ENCODE measurements around the gene ZNF133. TPM values are rescaled to one million over a fixed set of nuclear protein-coding genes. Genes with fewer than 3 reads are reported as not detected.

Gene ZNF133
- total and polyA plus RNA-seq, 2 experiments from 2014 or later = 9.4 to 15.1 TPM

DNA sequence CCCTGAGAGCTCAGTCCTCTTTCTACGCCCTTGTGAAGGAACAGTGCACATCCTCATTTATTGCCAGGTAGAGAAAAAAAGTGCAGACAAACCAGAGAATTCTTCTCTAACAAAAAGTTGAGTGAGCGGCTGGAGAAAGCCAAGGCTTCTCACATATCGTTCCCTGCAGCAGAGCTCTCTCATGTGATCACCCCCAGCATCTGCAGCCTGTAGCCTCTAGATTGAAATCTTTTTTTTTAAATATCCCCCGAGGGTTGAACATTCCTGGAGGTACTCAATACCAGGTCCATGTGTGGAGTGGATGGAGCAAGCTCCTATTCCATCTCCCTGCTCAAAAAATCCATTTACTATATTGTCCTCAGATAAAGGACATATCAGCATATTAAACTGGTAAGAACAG is 22.9 kb upstream of the ZNF133 start (continued):
- TF ChIP-seq, protein P1, sequence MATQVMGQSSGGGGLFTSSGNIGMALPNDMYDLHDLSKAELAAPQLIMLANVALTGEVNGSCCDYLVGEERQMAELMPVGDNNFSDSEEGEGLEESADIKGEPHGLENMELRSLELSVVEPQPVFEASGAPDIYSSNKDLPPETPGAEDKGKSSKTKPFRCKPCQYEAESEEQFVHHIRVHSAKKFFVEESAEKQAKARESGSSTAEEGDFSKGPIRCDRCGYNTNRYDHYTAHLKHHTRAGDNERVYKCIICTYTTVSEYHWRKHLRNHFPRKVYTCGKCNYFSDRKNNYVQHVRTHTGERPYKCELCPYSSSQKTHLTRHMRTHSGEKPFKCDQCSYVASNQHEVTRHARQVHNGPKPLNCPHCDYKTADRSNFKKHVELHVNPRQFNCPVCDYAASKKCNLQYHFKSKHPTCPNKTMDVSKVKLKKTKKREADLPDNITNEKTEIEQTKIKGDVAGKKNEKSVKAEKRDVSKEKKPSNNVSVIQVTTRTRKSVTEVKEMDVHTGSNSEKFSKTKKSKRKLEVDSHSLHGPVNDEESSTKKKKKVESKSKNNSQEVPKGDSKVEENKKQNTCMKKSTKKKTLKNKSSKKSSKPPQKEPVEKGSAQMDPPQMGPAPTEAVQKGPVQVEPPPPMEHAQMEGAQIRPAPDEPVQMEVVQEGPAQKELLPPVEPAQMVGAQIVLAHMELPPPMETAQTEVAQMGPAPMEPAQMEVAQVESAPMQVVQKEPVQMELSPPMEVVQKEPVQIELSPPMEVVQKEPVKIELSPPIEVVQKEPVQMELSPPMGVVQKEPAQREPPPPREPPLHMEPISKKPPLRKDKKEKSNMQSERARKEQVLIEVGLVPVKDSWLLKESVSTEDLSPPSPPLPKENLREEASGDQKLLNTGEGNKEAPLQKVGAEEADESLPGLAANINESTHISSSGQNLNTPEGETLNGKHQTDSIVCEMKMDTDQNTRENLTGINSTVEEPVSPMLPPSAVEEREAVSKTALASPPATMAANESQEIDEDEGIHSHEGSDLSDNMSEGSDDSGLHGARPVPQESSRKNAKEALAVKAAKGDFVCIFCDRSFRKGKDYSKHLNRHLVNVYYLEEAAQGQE (IDR thresholded peaks at IDR 0.05; ENCODE audit: unreplicated experiment) = no peak
- TF ChIP-seq CREB1 (CRISPR knock-in tag; IDR thresholded peaks at IDR 0.05; ENCODE audit: low read depth) (no peak), ZNF331 (CRISPR knock-in tag; IDR thresholded peaks at IDR 0.05; ENCODE audit: low read depth) (no peak), ZNF114 (CRISPR knock-in tag; IDR thresholded peaks at IDR 0.05) (no peak), JUNB (IDR thresholded peaks at IDR 0.05; ENCODE audit: unreplicated experiment) (no peak), EZH2 (IDR thresholded peaks at IDR 0.05; ENCODE audit: low read depth, unreplicated experiment) (no peak)
- TF ChIP-seq, protein P2, sequence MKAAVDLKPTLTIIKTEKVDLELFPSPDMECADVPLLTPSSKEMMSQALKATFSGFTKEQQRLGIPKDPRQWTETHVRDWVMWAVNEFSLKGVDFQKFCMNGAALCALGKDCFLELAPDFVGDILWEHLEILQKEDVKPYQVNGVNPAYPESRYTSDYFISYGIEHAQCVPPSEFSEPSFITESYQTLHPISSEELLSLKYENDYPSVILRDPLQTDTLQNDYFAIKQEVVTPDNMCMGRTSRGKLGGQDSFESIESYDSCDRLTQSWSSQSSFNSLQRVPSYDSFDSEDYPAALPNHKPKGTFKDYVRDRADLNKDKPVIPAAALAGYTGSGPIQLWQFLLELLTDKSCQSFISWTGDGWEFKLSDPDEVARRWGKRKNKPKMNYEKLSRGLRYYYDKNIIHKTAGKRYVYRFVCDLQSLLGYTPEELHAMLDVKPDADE (IDR thresholded peaks at IDR 0.05) = no peak

DNA sequence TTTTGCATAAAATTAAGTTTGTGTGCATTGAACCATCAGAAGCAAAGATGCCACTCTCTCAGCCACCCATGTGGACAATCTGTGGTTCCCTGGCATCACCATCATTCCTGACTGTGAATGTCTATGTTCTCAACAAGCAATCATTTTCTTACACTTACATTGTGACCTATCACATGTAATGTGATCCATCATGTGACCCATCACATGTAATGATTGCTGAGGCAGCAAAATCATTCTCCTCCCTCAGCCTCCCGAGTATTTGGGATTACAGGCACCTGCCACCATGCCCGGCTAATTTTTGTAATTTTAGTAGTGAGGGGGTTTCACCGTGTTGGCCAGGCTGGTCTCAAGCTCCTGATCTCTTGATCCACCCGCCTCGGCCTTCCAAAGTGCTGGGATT is 22.0 kb upstream of the ZNF133 start:
- Histone ChIP-seq H3F3A (replicated peaks; ENCODE audit: low read depth) (no peaks in the 10 kb centered on the region), H3K4me3 (no peak overlapping the region), H3K4me1 (ENCODE audit: insufficient read depth) (no peaks in the 10 kb centered on the region), H4K20me1 (replicated peaks; ENCODE audit: insufficient read depth) (no peaks in the 10 kb centered on the region), H3K27ac (ENCODE audit: low read depth) (no peak overlapping the region), H2AFZ (no peak overlapping the region), H3K27me3 (ENCODE audit: insufficient read depth) (no peaks in the 10 kb centered on the region), H3K36me3 (ENCODE audit: insufficient read depth) (no peaks in the 10 kb centered on the region), H3K4me2 (no peak overlapping the region), H3K79me2 (replicated peaks; ENCODE audit: insufficient read depth) (no peaks in the 10 kb centered on the region), H3K9me2 (ENCODE audit: insufficient read depth) (no peaks in the 10 kb centered on the region)
- Mint-ChIP-seq H3K36me3 (ENCODE audit: low read depth) (no peaks in the 10 kb centered on the region), H3K4me3 (no peak overlapping the region), H3K9me3 (no peaks in the 10 kb centered on the region), H3K27ac (no peak overlapping the region), H3K27me3 (ENCODE audit: insufficient read depth, low read depth, poor library complexity) (no peaks in the 10 kb centered on the region), H3K4me1 (peaks cover 5% of the 10 kb centered on the region; the same call in 2 of the 3 replicates)
- no peak for DNase-seq (ENCODE audit: low spot score)
- no peak for ATAC-seq
- no peak for TF ChIP-seq NANOG (IDR thresholded peaks at IDR 0.05; ENCODE audit: borderline replicate concordance)
- TF ChIP-seq, protein P2 (IDR thresholded peaks at IDR 0.05) = no peak
- TF ChIP-seq ZNF331 (CRISPR knock-in tag; IDR thresholded peaks at IDR 0.05; ENCODE audit: low read depth) = no peak
- no peak for TF ChIP-seq JUNB (IDR thresholded peaks at IDR 0.05; ENCODE audit: unreplicated experiment)
- TF ChIP-seq, protein P1 (IDR thresholded peaks at IDR 0.05; ENCODE audit: unreplicated experiment) = no peak
- no peak for TF ChIP-seq EZH2 (IDR thresholded peaks at IDR 0.05; ENCODE audit: low read depth, unreplicated experiment)
- TF ChIP-seq STAT1 (IDR thresholded peaks at IDR 0.05; ENCODE audit: unreplicated experiment) = no peak
- no peak for TF ChIP-seq EZH2phosphoT487 (IDR thresholded peaks at IDR 0.05; ENCODE audit: unreplicated experiment)

All from GM23338 (cell line).